Measurements from ENCODE around the gene DPP6.

The DPP6 gene

DNA sequence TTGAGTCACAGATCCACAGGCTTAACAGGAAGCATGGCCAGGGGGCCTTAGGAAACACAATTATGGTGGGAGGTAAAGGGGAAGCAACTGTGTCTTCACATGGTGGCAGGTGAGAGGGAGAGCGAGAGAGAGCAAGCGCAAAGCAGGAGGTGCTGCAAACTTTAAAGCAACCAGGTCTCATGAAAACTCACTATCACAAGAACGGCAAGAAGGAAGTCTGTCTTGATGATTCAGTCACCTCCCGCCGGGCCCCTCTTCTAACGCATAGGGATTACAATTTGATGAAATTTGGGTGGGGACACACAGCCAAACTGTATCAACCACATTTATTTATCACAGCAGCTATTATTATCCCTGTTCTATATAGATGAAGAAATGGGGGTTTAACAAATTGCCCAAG is 201.6 kb downstream of the DPP6 start:
- DNase-seq: no peak

DNA sequence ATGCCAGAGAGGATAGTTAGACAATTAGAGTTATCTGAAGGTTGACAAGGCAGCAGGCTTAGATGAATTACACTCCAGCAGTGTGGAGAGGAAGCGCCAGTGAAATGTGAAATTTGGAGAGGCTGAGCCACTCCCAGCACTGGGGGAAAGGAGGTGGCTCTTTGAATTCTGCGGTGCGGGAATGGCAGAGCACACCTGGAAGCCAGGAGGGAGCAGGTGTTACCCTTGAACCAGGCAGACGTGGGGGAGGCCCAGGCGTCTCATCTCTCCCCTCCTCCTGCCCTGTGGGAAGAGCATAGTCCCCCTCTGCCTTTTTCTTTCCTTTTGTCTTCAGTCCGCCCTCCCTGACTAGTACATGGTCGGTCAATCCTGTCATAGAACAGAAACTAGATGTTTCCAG is 203.1 kb downstream of the DPP6 start:
- no peak for DNase-seq

DNA sequence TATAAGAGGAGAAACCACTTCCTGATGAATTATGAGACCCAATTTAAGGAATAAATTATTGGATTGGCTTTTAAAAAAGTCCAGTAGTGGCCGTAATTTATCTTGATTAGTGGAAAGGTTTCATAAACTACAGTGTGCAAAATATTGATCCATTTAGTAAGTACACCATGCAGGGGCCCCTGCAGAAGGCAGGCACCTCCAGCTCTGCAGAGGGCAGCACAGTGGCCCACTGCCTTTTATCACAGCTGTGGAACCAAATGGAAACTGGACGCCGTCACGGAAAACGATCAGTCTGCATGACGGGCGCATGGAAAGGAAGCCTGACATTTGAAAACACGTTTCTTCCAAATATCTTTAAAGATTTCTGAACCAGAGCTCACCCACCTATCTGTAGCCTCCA is 204.0 kb downstream of the DPP6 start:
- DNase-seq: no peak

DNA sequence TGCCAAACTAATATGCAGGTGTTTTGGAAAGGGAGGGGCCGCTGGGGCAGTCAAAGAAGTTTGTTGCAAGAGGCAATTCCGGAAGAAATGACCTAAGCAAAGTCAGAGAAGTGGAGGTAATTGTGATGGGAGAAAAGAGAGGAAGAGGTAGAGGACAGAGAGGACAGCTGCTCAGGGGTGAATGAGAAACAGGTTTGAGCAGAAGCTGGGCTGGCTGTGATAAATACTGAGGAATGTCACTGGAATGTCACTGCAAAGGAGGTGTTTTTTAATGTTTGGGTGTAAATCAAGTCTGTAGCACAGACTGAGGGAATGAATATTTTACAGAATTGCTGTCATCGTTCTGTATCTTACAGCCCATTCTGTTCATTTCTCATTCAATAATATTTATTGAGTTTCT is 207.2 kb downstream of the DPP6 start:
- no peak for DNase-seq

DNA sequence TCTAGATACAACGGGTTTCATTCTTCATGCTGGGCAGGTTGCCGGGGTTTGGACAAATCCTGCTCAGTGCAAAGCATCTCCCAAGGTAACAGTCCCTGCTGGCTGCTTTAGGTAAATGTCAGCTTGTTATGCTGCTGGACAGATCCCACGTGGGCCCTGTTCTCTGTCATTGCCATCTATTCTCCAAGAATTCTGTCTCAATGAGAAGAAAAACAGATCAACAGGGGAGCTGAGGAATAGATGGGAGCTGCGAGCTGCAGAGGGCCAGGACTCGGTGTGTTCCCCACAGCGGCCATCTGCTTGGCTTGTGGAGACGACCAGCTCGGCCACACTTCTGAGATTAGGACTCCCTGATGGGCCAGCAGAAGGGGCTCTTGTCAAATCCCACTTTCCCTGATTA is 235.2 kb downstream of the DPP6 start:
- DNase-seq: no peak

DNA sequence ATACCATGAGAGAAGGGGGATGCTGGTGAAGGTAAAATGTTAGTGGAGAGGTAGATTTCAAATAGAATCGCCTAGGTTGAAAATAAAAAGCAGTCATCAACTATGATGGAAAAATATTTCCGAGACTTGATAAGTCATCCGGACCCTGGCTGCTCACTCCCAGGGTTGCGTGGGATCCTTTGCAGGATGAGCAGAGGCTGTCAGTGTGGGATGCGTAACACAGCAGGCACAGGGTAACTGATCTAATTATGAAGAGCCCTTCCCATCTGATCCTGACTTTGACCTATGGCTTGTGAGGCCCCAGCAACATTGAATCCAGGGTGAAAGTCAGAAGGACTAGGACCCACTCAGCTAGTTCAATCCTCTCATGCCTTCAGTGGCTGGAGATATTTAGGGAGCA is 236.9 kb downstream of the DPP6 start:
- DNase-seq: no peak

DNA sequence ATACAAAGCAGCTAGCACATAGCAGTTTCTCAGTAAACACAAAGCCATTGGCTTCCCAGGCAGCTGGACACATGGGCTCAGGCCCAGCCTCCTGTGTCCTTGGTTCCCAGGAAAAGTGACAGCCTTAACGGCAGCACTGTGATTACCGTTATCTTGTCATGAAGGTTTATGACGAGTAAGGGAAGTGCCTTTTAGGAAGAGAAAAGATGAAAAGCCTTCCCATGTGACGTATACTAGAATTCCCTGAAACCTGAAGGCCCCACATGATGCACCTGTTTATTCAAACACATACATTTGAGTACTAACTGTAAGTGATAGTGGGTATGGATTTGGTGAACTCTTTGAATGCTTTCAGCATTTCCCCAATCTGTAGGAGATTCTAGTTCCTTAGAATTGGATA is 244.2 kb downstream of the DPP6 start:
- DNase-seq: no peak

DNA sequence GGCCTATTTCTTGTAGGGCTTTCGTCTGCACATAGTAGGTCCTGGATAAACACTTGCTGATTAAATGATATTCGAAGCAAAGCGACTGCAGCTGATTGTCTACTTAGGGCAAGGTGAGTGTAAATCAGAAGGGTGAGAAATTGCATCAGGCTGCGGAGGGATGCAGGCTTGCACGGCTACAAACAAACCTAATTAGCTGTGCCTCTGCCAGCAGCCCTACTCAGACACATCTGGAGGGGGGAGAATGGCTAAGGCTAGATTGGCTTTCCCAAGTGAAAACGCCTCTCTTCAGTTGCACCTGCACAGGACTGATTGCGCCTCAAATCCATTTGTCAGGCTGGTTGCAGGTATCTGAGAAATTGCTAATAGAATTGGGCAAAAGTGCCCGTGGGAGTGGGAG is 247.5 kb downstream of the DPP6 start:
- DNase-seq: no peak

DNA sequence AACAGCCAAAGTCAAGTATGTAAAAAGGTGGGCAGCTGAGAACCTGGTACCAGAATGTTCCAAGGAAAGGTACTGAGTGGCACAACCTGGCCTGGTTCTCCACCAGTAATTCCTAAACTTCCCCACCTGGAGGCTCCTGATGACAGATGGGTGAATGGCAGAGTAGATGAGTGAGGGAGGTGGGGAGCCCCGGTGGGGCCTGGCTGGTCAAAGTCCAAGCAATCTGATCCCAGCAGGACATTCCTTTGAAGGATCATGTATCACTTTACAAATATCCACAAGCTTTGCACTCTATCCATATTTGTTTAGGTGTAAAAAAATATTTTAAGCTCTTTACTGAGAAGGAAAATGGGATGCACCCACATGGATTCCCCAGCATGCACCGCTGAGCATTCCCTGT is 250.2 kb downstream of the DPP6 start:
- DNase-seq: no peak

DNA sequence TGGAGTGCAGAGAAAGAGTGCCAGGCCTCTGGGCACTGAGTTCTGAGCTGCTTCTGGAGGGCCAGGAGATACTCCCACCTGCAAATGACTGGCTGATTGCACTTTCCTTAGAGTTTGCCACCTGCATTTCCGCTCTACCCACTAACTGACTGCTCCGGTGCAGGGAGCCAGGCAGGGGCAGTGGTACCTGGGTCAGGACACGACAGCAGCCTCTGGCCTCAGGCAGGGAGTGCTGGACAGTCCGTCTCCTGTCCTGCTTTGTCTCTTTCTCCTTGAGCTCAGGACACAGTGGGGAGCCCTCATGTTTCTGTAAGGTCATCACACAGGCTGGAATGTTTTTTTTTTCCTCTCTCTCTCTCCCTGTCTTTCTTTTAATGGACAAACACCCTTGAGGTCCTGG is 252.0 kb downstream of the DPP6 start:
- no peak for DNase-seq

DNA sequence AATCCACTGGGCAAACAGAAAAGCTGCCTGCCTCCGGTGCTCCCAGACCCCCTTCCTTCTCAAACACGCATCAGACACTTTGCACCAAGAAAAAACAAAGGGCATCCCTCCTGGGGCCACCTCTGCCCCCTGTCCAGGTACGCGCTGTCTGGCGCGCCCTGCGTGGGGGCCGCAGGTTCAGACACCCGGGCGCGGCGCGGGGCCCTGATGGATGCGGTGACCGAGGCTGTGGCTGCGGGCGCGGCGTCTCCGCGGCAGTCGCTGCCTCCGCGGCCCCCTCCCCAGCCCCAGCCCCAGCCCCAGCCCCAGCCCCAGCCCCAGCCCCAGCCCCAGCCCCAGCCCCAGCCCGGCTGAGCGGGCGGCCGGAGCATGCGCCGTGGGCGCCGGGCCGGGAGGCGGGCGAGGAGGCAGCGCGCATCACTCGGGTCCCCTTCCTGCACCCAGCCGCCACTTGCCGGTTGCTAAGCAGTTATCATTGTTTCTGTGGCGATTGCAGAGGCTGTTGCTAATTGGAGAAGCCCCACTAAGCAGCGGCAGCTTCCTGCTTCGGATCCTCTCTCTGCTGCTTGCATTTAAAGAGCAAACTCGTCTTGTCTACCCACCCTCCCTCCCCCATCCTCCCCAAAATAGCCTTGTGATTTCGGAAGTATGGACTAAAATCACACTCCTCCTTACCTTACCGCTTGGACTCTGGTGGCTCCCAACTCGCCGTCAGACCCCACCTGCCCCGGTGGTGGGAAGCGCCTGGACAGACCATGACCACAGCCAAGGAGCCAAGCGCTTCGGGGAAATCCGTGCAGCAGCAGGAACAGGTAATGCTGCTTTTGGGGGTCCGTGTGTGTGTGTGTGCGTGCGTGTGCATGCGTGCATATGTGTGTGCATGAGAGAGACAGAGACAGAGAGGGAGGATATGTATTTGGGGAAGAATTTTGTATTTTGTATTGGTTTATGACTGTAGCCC is 252.8 kb downstream of the DPP6 start:
- DNase-seq: peak; percentile 43

DNA sequence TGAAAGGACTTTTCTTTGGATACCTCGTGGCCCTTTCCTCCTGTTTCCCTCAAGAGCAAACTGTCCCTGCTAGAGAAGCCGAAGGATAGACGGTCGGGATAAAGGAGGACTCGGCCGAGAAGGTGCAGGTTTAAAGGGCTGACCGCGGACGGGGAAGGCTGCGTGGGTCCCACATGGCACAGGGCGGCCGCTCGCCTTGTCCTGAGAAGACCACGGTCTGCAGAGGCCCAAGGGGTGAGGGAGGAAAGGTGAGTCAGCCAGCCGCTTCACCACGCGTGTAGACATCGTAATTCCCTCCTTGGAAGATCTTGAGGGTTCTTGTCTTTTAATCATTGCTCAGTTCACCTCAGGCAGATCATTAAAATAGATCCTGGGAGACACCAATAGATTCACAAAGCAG is 253.8 kb downstream of the DPP6 start:
- no peak for DNase-seq

DNA sequence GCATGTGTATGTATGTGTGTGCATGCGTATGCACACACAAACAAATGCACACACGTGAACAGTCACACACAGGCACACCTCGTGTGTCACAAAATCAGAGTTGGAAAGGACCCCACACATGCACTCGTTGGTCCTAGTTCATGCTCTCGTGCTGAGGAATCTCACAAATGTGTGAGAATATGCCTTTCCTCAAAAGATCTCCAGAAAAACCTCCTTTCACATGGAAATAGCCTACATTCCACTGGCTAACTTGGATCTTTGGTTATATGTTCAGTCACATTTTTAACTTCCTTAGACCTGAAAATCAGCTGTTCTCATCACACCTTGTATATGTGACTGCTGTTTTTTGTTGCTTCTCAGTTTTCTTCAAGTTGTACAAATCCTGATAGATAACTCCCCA is 256.7 kb downstream of the DPP6 start:
- no peak for DNase-seq

DNA sequence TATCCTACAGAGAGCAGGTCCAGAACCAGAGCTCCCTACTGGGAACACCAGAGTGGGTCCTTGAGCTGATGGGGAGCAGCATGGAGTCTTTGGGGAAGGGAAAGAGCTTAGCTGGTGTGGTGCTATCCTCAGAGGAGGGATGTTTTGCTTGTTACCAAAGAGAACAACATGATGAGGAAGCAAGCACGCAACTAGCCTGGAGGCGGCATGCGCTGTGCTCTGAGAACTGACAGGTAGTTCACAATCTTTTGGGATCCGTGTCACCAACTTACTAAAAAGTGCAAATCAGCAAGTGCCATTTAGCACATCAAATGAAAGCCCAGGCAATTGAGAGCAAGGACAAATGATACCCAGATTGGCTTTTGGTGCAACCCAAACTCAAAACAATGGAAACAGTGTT is 257.9 kb downstream of the DPP6 start:
- no peak for DNase-seq

DNA sequence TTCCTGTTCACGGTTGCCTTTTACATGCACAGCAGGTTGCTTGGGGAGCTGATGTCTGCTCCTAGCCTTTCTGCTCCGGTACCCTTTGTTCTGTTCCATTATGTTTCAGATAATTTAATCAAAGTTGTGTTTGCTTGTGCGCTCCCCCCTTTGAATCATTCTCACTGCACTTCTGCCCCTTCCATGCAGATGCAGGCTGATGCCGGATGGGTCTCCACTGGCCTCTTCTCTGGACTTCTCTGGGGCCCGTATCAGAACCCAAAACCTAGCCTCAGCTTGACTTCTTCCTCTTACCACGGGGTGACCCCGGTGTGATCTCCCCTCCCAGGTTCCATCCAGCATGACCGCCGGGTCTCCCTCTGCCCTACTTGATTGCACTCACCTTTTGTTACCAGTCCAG is 272.0 kb downstream of the DPP6 start:
- no peak for DNase-seq

DNA sequence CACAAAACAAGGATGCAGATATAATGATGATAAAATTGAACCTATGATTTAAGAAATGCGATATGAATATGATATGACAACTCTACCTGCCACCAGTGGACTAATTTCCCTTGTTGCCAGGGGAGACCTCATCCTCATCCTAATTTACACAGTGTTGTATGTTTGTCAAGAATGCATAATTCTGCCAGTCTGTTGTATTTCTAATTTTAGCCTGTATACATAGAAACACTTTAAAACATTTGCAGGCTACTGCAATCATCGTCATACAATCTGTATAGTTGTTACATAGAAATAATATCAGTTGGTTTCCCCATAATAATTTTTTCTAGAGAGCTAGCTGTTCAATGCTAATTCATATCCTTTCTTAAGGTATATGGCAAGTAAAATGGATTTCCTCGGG is 274.2 kb downstream of the DPP6 start:
- no peak for DNase-seq

DNA sequence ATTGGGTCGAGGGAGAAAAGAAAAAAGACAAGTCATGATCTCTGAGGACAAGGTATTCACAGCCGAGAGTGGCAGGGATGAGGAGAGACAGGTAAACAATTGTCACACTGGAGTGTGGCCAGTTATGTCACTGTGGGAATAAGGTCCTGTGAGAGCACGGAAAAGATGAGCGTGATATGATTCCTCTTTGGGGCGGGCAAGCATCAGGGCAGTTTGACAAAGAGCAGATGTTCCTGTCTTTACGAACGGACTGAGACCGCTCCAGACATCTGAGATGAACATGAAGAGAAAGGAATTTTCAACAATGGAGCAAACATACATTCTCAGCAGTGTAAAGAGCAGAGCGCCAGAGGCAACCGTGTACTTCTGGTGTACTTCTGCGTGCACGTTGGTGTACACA is 278.1 kb downstream of the DPP6 start:
- no peak for DNase-seq

DNA sequence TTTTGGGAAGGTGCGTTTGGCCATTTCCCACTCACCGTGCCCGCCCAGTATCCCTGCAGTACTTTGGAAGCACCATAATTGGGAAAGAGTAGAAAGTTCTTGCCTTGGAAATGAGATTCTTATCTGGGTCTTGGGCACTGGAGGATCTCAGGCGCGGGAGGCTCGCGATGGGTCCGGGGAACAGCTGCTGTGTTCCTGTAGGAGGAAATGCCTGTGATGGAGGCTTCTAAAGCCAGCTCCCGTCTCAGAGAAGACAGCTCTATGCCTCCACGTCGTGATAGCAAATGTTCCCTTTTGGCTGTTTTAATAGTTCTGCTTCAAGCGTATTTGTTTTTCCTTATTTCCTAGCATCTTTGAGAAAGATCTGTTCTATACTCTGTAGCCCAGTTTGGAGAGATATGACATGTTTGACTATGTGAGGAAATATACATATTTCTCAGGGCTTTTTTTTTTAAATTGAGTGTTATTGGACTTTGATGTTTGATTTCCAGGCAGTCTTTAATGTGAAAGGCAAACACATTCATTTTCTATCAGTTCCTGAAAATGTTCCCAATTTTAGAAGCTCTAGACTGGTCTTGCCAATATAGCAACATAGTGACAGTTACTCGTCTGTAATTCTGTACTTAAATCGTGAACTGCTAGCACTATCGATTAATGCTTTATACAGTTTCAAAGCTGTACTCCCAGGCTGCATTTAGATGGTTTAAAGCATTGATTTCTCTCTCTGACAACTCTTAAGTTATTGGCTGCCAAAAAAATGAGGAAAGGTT is 280.8 kb downstream of the DPP6 start:
- DNase-seq: no peak

DNA sequence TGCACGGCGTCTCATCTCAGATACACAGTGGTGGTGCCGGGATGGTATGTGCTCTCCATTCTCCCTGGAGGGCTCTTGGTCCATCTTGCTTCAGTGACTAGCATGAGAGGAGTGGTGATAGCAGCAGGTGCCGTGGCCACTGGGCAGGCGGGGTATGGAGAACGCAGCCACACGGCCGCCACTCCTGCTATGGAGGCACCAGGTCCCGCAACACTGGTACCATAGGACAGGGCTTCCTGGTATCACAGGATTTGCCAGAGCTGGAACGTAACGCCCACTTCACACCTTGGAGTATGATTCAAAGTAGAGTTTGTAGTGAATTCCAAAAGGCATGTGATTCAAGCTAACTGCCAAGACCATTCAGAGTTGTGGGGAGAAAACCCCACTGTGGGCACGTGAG is 284.1 kb downstream of the DPP6 start:
- no peak for DNase-seq

DNA sequence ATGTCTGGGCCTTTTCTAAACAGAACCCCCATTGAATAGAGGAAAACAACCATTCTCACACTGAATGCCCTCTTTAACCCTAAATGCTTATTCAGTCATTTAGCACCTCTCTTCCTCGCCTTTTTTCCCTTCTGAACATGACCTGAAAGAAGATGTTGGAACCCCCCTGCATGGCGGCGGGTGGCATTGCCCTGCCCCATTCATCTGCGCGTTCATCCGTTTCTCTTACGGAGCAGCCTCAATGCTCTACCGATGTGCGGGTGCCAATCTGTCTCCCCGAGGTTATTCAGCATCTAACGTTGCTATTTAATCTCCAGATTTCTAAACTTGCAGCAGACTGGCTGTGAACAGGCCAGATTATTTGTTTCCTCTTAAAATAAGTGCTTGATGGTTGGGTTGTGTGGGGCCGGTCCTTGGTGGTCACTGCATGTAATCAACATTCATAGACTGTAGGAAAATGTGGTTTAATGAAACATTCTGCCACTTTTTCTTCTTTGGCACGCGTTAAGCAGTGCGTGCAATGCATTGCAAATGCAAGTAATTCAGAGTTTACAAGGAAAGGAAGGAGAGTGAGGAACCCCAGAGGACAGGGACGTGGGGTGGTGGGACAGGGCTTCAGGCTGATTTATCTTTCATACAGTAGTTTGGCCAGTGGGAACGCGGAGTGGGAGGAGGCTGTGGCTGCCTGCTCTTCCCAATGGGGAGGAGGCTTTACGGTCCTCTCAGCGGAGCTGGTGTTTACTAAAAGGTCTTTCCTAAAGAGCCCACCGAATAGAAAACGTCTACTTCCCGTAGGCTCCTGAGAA is 286.7 kb downstream of the DPP6 start:
- DNase-seq: no peak

DNA sequence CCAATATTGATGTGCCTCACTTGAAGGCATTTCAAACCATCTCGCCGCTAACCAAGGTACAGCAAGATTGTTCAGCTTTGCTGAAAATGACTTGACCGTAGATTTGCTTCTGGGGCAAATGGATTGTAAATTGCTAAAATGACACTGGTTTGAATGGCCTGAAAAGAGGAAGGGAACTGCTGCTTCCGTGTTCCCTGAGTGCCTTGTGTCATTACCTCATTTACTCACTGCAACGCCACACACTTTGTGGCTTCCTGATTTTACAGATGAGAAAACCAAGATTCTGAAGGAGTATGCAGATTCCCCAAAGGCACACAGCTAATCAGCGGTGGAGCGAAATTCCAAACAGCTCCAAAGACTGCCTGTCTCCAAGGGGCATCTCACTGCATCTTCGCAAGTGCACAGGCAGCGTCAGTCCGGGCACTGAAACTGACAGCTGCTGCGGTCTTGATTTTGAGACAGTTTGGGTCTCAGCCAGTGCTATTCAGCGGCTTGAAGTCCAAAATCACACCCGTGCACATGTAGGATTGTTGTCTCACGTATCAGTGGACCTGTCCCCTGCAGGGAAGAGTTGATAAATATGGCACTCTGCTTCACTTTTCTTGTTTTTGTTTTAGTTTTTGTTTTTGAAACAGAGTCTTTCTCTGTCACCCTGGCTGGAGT is 290.9 kb downstream of the DPP6 start:
- no peak for DNase-seq

DNA sequence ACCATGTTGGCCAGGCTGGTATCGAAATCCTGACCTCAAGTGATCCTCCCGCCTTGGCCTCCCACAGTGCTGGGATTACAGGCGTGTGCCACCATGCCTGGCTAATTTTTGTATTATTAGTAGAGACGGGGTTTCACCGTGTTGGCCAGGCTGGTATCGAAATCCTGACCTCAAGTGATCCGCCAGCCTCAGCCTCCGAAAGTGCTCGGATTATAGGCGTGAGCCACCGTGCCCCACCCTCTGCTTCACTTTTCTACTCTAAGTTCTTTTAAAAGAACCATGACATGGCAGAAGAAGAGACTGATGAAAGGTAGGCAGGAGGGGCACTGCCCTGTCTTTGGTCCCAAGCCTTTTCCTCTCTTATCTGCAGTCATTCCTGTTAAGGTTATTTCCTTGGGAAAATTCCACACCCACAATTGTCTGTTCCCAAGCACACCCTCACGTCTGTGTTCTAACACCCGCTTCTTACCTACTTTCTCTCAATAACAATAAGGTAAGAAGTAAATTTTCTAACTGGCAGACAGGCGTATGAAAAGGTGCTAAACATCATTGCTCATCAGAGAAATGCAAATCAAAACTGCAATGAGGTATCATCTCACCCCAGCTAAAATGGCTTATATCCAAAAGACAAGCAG is 291.7 kb downstream of the DPP6 start:
- no peak for DNase-seq
